ENCODE results near the gene DCAF10. TPM values are rescaled to one million over a fixed set of nuclear protein-coding genes. Genes with fewer than 3 reads are reported as not detected.
"Not testable (repeated sequence)": the region's sequence is repeated elsewhere in the genome, so short reads cannot be mapped to it uniquely, and the experiment has no call there.

Gene DCAF10
- polyA plus RNA-seq, 3 donors, result 7.5 to 10.7 (median 9.6) TPM

- 0 to 1% (median 1%) methylated on average over 73 of the region's 73 CpGs for WGBS, 3 donors
- H3K27ac ChIP-seq (ENCODE audit: low read depth, low read length), result no peak within 1 kb of the TSS
These were observed 15.7 kb upstream of the DCAF10 start, which contains the start of gene EXOSC3 for GRCh38 chr9:37784616-37785483. TSS of gene EXOSC3 (minus strand) at chr9:37785064. CDS start at chr9:37785044, 20 bp downstream.

- no peak overlapping the region for H3K27ac ChIP-seq (ENCODE audit: low read depth, low read length)
- 39 to 60% (median 55%) methylated on average over 40 to 45 of the region's 45 CpGs for WGBS, 3 donors
These were observed 13.5 kb upstream of the DCAF10 start for GRCh38 chr9:37787059-37787458.

- H3K27ac ChIP-seq (ENCODE audit: low read depth, low read length), result no peak overlapping the region
- 57 to 81% (median 72%) methylated on average over 6 of the region's 6 CpGs for WGBS, 3 donors
These were observed 12.3 kb upstream of the DCAF10 start for GRCh38 chr9:37788332-37788731.

- 96 to 100% (median 99%) methylated on average over 2 of the region's 2 CpGs for WGBS, 3 donors
- H3K27ac ChIP-seq (ENCODE audit: low read depth, low read length), result no peak overlapping the region
These were observed 10.5 kb upstream of the DCAF10 start for GRCh38 chr9:37790096-37790495.

DNA sequence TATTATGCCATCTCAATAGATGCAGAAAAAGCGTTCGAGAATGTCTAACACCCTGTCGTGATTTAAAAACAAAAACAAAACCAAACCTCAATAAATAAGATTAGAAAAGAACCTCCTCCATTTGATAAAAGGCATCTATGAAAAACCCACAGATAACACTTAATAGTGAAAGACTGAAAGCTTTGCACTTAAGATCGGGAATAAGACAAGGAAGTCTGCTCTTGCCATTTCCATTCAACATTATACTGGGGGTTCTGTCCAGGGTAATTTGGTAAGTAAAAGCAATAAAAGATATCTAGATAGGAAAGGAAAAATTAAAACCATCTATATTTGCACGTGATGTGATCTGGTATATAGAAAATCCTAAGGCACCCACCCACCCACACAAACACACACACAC, 8.5 kb upstream of the DCAF10 start:
- 84 to 93% (median 91%) methylated on average over 5 of the region's 5 CpGs for WGBS, 3 donors
- no peak overlapping the region for H3K27ac ChIP-seq (ENCODE audit: low read depth, low read length)

GRCh38 chr9:37796232-37796631, 4.4 kb upstream of the DCAF10 start:
- H3K27ac ChIP-seq (ENCODE audit: low read depth, low read length), result no peak overlapping the region
- WGBS, 3 donors, result 35 to 48% (median 38%) methylated on average over 2 of the region's 2 CpGs

DNA sequence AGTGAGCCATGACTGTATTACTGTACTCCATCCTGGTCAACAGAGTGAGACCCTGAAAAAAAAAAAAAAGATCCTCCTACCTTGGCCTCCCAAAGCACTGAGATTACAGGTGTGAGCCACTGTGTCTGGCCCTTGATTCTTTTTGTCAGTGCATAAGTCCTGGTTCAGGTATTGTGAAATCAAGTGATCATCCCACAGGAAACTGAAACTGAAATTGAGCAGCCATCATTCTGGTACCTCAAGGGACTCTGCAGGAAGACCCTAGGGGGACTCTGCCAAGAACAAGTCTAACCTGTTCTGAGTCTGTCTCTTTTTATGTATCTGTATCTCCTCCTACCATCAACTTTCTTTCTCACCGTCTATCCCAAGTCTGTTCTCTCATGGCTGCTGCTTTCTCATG, 1.9 kb upstream of the DCAF10 start:
- H3K27ac ChIP-seq (ENCODE audit: low read depth, low read length), result no peak overlapping the region
- 59 to 90% (median 80%) methylated on average over 1 of the region's 1 CpG for WGBS, 3 donors

DNA sequence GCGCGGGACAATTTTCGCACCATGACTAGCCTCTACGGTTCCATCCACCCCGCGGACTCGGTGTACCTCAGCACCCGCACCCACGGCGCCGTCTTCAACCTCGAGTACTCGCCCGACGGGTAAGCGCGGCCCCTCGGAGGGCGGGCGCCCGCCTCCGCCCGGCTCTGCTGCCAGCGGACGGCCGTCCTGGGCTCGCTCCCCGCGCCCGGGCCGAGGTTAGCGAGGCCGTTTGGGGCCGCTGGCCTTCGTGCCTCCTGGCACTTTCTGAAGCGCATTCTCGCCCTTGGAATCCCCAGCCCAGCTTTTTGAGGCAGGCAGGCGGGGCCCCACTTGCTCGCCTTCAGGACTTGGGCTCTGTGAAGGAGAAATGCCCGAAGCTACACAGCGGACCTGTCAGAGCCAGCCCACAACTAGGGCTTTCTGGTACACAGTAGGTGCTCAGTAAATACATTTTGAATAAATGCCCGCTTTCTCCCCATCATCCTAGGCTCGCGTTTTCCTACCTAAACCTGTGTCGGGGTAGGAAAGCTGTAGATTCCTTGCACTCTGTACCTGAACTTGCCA, 772 bp downstream of the DCAF10 start:
- no peak overlapping the region for H3K27ac ChIP-seq (ENCODE audit: low read depth, low read length)
- WGBS, 3 donors, result 0 to 2% (median 2%) methylated on average over 38 to 45 of the region's 45 CpGs

GRCh38 chr9:37801959-37802711, 1.5 kb downstream of the DCAF10 start:
- no peak overlapping the region for H3K27ac ChIP-seq (ENCODE audit: low read depth, low read length)
- 39 to 65% (median 59%) methylated on average over 10 of the region's 10 CpGs for WGBS, 3 donors

GRCh38 chr9:37806271-37806670, 5.7 kb downstream of the DCAF10 start:
- 61 to 81% (median 76%) methylated on average over 4 of the region's 4 CpGs for WGBS, 3 donors
- H3K27ac ChIP-seq (ENCODE audit: low read depth, low read length), result no peak overlapping the region

GRCh38 chr9:37809676-37810075, 9.1 kb downstream of the DCAF10 start:
- H3K27ac ChIP-seq (ENCODE audit: low read depth, low read length), result not testable (repeated sequence)
- WGBS, 3 donors, result 96 to 99% (median 98%) methylated on average over 15 of the region's 15 CpGs

GRCh38 chr9:37811906-37812476, 11.4 kb downstream of the DCAF10 start:
- 96 to 99% (median 97%) methylated on average over 6 of the region's 6 CpGs for WGBS, 3 donors
- H3K27ac ChIP-seq (ENCODE audit: low read depth, low read length), result no peak overlapping the region

DNA sequence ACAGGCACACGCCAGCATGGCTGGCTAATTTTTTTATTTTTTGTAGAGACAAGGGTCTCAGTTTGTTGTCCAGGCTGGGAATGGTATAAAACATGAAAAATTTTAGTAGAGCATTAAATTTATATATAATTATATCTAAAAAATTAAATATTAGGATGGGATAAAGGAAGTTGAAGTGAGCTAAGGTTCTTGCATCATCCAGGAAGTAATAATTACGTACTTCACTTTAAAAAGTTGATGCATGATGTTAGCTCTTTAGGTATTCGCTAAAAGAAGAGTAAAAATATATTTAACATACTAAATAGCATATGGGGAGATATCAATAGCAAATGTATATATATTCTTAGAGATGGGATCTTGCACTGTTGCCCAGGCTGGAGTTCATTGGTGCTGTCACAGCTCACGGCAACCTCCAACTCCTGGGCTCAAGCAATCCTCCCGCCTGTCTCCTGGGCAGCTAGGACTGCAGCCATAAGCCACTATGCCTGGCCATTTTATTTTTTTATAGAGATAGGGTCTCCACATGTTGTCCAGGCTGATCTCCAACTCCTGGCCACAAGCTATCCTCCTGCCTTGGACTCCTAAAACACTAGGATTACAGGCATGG, 12.3 kb downstream of the DCAF10 start:
- WGBS, 3 donors, result 72 to 93% (median 78%) methylated on average over 5 of the region's 5 CpGs
- no peak overlapping the region for H3K27ac ChIP-seq (ENCODE audit: low read depth, low read length)

DNA sequence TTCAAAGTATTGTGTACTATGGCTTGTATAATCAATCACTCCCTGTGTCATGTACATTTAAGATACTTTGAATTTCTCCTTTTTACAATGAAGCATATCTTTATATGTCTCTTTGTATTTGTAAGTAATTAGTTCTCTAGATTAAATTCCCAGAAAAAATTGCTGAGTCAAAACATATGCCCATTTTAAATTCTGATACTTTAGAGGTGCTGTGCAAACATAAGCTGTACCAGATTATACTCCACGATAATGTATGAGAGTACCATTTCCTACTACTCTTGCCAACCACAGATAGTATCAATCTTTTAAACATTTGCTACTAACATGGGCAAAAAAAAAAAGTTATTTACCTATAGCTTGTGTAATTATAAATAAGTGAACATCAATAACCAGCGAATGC, 18.3 kb downstream of the DCAF10 start:
- no peak overlapping the region for H3K27ac ChIP-seq (ENCODE audit: low read depth, low read length)
- 23 to 85% (median 84%) methylated on average over 2 of the region's 2 CpGs for WGBS, 3 donors

DNA sequence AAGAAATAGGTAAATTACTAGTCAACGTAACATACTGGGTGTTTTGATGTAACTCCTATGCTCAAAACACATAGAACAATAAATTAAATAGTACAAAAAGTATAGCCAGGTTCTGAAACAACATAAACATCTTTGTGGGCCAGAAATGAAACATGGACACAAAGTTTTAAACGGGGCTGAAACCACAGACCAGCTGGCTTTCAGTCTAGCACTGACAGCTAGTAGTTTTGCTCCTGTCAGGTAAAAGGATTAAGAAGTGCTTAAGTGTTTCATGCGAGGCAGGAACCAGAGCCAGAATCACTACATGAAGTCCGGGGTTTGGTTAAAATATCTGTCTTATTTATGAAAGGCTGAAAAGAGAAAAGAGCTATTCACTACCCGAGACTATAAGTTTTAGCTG, 19.5 kb downstream of the DCAF10 start:
- H3K27ac ChIP-seq (ENCODE audit: low read depth, low read length), result no peak overlapping the region
- WGBS, 3 donors, result 90 to 92% (median 90%) methylated on average over 5 of the region's 5 CpGs

DNA sequence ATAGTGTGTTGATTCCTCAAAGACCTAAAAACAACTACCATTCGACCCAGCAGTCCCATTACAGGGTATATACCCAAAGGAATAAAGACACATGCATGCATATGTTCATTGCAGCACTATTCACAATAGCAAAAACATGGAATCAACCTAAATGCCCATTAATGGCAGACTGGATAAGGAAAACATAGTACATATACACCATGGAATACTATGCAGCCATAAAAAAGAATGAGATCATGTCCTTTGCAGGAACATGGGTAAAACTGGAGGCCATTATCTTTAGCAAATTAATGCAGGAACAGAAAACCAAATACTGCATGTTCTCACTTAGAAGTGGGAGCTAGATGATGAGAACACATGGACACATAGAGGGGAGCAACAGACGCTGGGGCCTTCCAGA, 24.6 kb downstream of the DCAF10 start:
- not testable (repeated sequence) for H3K27ac ChIP-seq (ENCODE audit: low read depth, low read length)
- WGBS, 3 donors, result 95 to 99% (median 97%) methylated on average over 2 of the region's 2 CpGs

DNA sequence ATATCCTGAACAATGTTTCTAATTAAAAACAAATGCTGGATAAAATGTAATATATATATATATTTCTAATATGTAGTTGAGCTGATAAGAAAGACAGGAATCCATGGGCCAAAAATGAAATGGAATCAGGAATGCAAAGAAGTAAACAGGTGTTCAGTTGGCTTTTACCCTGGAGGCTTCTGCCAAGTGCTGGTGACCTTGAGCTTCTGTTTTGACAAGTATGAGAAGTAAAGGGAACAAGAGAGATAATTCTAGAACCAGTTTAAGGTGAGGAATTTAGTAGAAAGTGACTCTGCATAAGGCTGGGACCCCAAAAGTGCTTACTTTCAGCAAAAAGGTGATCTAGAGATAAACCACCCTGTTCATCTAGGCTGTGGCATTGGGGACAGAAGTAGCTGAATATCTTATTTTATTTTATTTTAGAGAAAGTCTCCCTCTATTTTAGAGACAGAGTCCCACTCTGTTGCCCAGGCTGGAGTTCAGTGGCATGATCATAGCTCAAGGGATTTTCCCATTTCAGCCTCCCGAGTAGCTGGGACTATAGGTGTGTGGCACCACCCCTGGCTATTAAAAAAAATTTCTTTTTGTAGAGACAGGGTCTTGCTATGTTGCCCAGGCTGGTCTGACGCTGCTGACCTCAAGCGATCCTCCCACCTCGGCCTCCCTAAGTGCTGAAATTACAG, 27.0 kb downstream of the DCAF10 start:
- 81 to 96% (median 94%) methylated on average over 4 of the region's 4 CpGs for WGBS, 3 donors
- no peak overlapping the region for H3K27ac ChIP-seq (ENCODE audit: low read depth, low read length)

GRCh38 chr9:37835821-37836220, 35.2 kb downstream of the DCAF10 start:
- 95 to 97% (median 96%) methylated on average over 13 of the region's 13 CpGs for WGBS, 3 donors
- no peak overlapping the region for H3K27ac ChIP-seq (ENCODE audit: low read depth, low read length)

Measured in adipose tissue (tissue), 3 donors.